Bronchial epithelial cell (primary cell): ENCODE data around the gene CD177. TPM values are rescaled to one million over a fixed set of nuclear protein-coding genes. Genes with fewer than 3 reads are reported as not detected.
A peak's percentile ranks its signal among the peaks of the same experiment; 100 is the strongest.
"Not testable (repeated sequence)": the region's sequence is repeated elsewhere in the genome, so short reads cannot be mapped to it uniquely, and the experiment has no call there.

Experiments
- DNase-seq: peaks from one replicate; pipeline ENCODE4 v3.0.0-alpha.2; 2010; ENCODE audit warnings: low read depth
- FAIRE-seq: peaks from 2 replicates; lab custom pipeline; 2011; peaks lifted over from hg19 to GRCh38; lab: Jason Lieb, UNC
- H3K27me3 ChIP-seq: 2 replicates; pipeline ENCODE4 v1.5.1; 2011; ENCODE audit warnings: low read length; ENCODE audit not compliant: control insufficient read depth, insufficient read depth
- H3K36me3 ChIP-seq: 2 replicates; pipeline ENCODE4 v1.5.1; 2011; ENCODE audit warnings: low read length; ENCODE audit not compliant: control insufficient read depth, insufficient read depth
- H3K4me3 ChIP-seq: 2 replicates; pipeline ENCODE4 v1.5.1; 2011; ENCODE audit warnings: mild to moderate bottlenecking, low read depth, low read length, control low read depth
- CTCF ChIP-seq: IDR thresholded peaks from 2 replicates; pipeline ENCODE4 v1.5.1; 2011; ENCODE audit warnings: mild to moderate bottlenecking, moderate library complexity, low read length, control low read depth, inconsistent platforms; ENCODE audit not compliant: insufficient read depth, severe bottlenecking
- total RNA-seq: library from RNA; depleted of rRNA; stranded (reverse); fragments of >200 nt; gene quantifications from 2 replicates; pipeline ENCODE4 v1.2.1, GENCODE V29; 2014

CD177 gene
- total RNA-seq, 1 donor from 2014 or later = 0.26 TPM

DNA sequence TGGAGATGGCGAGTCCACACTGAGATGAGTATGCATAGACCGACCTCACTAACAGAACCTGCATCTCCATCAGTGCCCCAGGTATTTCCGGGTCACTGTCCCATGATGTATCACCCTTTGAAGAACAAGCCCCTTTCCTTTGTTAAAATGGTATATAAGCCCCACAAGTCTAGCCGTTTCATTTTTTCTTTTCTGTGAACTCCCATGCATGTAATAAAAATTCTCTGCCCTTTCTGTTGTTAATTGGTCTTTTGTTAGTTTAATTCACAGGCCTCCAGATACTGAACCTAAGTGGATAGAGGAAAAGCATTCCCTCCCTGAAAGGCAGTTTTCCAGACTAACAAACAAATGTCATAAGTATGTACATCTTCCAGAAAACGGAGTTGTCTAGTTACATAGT is 15.0 kb upstream of the CD177 start:
- Histone ChIP-seq H3K27me3 (no peaks in the 10 kb centered on the region), H3K4me3 (no peak overlapping the region), H3K36me3 (no peaks in the 10 kb centered on the region)
- no peak for DNase-seq
- FAIRE-seq = no peak
- no peak for TF ChIP-seq CTCF

DNA sequence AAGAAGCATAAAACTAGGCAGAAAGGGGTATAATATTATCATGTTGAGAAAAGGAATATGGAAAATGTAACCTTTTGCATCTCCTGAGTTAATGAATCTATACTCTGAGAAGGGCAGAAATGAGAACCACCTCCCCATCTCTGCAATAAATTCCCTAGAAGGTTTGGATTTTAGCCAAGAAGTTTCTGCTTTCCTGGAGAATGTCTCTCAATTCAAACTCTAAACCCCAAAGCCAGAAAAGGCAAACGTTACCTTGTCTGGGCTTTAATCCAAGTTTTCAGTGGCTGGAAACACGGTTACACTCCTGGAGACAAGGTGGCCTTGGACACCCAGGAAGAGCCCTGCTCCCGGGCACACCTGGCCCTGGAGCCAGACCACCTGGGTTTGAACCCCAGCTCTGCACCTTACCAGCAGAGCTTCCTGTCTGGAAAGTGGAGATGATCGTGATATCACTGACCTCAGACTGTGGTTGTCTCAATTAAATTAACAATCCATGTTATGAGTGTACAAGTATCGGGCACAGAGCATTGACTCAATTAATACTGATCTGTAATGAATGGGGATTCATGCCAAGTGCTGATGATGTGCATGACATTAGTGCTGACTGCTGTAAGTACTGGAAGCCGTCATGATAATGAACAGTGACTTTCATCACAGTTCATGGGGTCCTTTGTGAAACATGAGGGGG is 14.1 kb upstream of the CD177 start:
- H3K36me3 ChIP-seq, DNase-seq, H3K27me3 ChIP-seq, H3K4me3 ChIP-seq: not testable (repeated sequence)
- FAIRE-seq = peak; percentile 70

GRCh38 chr19:43340101-43340500 is 13.4 kb upstream of the CD177 start:
- not testable (repeated sequence) for H3K27me3 ChIP-seq, H3K4me3 ChIP-seq, H3K36me3 ChIP-seq, FAIRE-seq, DNase-seq

DNA sequence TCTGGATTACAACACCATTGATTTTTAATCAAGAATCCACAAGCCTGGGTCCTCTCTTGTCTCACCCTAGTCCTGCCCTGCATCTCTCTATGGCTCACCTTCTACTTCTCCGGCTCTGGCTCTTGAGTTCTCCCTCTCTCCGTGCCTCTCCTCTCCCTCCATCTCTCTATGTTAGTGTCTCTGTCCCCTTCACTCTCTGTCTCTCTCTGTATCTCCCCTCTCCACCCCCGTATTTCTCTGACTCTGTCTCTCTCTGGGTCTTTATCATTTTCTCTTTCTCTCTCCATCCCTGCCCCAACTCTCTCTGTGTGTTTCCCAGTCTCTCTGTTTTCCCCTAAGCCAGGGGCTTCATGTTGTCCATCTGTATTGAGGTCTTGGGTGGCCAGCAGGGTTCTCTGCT is 12.4 kb upstream of the CD177 start:
- not testable (repeated sequence) for H3K36me3 ChIP-seq, DNase-seq, FAIRE-seq, H3K27me3 ChIP-seq, H3K4me3 ChIP-seq

GRCh38 chr19:43342104-43342503 is 11.4 kb upstream of the CD177 start:
- peak; percentile 94 for DNase-seq
- not testable (repeated sequence) for H3K27me3 ChIP-seq, FAIRE-seq, H3K36me3 ChIP-seq, H3K4me3 ChIP-seq

GRCh38 chr19:43344347-43344925 is 9.1 kb upstream of the CD177 start:
- H3K36me3 ChIP-seq, H3K4me3 ChIP-seq, FAIRE-seq, H3K27me3 ChIP-seq: not testable (repeated sequence)
- DNase-seq = peak; percentile 84

- FAIRE-seq, DNase-seq, H3K36me3 ChIP-seq, H3K4me3 ChIP-seq, H3K27me3 ChIP-seq: not testable (repeated sequence)
These were observed 3.7 kb upstream of the CD177 start for GRCh38 chr19:43349813-43350212.

DNA sequence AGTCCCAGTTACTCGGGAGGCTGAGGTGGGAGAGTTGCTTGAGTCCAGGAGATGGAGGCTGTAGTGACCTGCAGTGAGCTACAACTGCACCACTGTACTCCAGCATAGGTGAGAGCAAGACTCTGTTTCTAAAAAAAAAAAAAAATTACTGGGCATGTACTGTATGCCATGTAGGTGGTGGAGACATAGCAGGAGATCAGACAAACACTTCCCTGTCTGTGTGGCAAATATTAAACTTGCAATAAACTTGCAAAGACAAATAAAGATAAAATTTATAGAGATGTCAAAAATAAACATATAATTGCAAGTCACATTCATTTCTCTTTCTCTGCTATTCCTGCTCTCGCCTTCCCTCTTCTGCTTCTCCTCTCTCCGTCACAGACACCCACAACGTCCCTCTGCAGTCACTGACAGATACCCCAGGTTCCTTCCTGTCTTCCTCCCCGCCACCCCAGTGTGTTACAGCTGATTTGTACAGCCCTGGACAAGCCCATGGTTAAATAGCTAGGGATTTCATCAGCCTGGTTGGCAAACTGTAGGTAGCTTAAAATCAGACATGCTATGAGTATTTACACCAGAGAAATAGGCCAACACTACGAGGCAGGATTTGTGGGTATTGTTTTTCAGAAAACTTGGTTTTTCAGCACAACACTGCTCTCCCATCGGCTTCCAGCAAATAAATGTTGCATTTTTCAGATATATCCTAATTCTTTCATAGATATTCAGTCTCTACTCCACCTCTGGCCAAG is 1.3 kb upstream of the CD177 start:
- no peak for FAIRE-seq
- Histone ChIP-seq H3K27me3 (no peaks in the 10 kb centered on the region), H3K36me3 (no peaks in the 10 kb centered on the region), H3K4me3 (no peak overlapping the region)
- no peak for DNase-seq
- TF ChIP-seq CTCF = no peak
